DOHH2 (cell line): Measurements from ENCODE around the gene MSLN.

Experiments
- EZH2phosphoT487 ChIP-seq: fragments of 200-600 bp; sonication (generic); IDR thresholded peaks from 2 replicates; pipeline ENCODE4 v1.6.1; 2017; ENCODE audit warnings: borderline replicate concordance, mild to moderate bottlenecking, antibody characterized with exemption, low read length, moderate library complexity, mixed read lengths
- TF ChIP-seq, protein P1 (sequence below): fragments of 200-600 bp; sonication (generic); IDR thresholded peaks from one replicate; pipeline ENCODE4 v1.5.1; 2014; ENCODE audit warnings: antibody characterized with exemption, mild to moderate bottlenecking, low read depth, low read length; ENCODE audit not compliant: poor library complexity, severe bottlenecking

DNA sequence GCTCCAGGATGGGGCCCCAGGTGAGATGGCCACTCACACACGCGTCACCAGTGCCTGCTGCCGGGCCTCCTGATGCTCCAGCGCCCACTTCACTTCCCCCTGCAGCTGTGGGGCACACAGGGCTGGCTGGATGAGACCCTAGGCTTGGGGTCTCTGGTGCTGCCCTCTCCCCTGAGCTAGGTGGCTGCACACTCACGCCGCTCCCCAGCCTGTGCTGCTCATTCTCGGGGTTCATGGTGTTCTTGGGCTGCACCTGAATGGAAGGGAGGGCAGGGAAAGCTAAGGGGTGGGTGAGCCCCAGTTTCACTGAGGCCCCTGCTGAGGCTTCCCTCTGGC, 35.5 kb upstream of the MSLN start:
- no peak for TF ChIP-seq EZH2phosphoT487
- TF ChIP-seq, protein P1, sequence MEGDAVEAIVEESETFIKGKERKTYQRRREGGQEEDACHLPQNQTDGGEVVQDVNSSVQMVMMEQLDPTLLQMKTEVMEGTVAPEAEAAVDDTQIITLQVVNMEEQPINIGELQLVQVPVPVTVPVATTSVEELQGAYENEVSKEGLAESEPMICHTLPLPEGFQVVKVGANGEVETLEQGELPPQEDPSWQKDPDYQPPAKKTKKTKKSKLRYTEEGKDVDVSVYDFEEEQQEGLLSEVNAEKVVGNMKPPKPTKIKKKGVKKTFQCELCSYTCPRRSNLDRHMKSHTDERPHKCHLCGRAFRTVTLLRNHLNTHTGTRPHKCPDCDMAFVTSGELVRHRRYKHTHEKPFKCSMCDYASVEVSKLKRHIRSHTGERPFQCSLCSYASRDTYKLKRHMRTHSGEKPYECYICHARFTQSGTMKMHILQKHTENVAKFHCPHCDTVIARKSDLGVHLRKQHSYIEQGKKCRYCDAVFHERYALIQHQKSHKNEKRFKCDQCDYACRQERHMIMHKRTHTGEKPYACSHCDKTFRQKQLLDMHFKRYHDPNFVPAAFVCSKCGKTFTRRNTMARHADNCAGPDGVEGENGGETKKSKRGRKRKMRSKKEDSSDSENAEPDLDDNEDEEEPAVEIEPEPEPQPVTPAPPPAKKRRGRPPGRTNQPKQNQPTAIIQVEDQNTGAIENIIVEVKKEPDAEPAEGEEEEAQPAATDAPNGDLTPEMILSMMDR, result no peak
